Left renal pelvis (tissue), 4 donors: Measurements from ENCODE around the gene GTF2F1. TPM values are rescaled to one million over a fixed set of nuclear protein-coding genes. Genes with fewer than 3 reads are reported as not detected.
"Not testable (repeated sequence)": the region's sequence is repeated elsewhere in the genome, so short reads cannot be mapped to it uniquely, and the experiment has no call there.

Experiments used
- DNase-seq, 4 donors: peaks; one replicate each; pipeline ENCODE4 v3.0.0-alpha.2; 2013; ENCODE audit warnings: low read depth in 4 of 4, low spot score in 3 of 4
- polyA plus RNA-seq, 4 donors: library from polyadenylated mRNA; unstranded; fragments of 120-200 nt; gene quantifications; one replicate each; pipeline ENCODE4 v1.2.1, GENCODE V29; 2013; ENCODE audit not compliant: insufficient read length in 4 of 4

The GTF2F1 gene, protein sequence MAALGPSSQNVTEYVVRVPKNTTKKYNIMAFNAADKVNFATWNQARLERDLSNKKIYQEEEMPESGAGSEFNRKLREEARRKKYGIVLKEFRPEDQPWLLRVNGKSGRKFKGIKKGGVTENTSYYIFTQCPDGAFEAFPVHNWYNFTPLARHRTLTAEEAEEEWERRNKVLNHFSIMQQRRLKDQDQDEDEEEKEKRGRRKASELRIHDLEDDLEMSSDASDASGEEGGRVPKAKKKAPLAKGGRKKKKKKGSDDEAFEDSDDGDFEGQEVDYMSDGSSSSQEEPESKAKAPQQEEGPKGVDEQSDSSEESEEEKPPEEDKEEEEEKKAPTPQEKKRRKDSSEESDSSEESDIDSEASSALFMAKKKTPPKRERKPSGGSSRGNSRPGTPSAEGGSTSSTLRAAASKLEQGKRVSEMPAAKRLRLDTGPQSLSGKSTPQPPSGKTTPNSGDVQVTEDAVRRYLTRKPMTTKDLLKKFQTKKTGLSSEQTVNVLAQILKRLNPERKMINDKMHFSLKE
- 10 to 100 TPM; 67.6 to 99.8 (median 85.7) TPM for polyA plus RNA-seq

DNA sequence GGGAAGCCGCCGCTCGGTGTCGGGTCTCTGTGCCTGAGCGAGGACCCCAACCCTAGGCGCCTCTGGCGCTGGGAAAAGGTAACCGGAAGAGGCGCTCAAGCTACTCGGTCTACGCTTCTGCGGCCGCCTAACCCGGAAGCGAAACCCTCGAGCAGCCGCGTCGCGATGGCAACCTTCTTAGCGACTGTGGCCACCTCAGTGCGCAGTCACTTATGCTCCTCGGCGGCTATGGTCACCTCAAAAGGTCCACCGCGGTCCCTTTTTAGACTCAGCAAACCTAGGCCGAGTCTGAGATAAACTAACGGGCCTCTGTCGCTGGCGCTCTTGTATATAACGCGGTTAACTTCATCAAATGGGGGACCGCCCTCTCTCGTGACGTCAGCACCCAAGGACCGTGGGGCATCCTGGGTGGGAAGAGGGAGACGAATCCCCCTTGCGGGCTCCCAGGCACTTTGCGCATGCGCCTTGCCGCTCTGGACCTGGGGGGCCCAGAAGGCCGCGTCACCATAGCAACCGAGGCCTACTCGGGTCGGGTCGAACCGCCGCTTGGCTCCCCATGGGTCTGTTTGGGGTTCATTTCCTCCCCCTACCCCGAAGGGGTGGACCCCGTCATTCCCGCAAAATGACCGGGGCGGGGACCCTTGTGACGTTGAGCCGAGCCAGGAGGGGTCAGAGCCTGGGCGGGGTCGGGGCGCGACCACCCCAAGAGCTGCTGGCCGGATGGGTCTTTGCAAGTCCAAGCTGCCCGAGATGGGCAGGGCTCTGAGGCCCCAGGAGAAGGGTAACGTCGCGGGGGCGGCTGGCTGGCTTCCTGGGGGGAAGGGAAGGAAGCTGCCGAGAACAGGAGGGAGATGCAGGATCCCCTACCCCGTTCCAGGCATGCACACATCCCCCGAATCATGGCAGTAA lies at the start of gene GTF2F1:
Gene GTF2F1 (minus strand): TSS at position 91 of the 909 bp plus-strand sequence. CDS start 169 bp downstream, outside the sequence.
- peak; percentile 92 to 96 (median 94) for DNase-seq

DNA sequence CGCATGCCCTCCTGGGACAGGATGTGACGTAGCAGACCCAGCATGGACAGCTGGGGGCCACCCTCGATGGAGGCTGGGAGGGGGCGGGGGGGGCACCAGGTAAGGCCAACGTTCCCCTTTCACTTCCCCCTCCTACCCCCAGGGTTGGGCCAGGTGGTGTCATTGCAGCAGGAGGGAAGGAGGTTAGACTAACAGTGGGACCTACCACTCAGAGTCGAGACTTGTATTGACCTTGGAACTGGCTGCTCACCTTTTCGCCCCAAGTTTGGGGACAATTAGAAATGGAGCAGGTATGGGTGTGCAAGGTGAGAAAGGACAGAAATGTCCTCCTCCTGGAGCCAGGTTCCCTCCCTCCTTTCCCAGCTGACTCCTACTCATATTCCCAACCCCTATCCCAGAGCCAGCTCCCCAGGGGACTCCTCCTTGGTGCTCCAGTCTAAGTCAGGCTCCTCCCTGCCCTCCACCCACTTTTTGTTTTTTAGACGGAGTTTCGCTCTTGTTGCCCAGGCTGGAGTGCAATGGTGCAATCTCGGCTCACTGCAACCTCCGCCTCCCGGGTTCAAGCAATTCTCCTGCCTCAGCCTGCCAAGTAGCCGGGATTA lies 49.2 kb upstream of the GTF2F1 start:
- DNase-seq: no peak

DNA sequence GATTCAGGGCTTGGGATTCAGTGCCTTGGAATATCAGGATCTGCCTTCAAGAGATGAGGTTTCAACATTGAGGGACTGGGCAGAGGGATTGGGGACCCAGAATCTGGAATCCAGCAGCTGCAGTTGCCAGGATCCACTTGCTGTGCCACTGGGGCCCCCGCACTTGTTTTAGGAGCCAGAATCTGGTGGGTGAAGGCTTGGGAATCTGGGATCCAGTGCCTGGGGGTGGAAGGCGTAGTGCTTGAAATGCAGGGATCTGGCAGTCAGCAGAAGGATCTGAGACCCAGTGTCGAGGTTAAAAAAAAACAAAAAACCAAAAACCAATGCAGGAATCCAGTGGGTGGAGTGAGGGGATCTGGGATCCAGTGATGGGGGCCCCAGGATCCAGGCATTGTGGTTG lies 47.9 kb upstream of the GTF2F1 start:
- no peak for DNase-seq

DNA sequence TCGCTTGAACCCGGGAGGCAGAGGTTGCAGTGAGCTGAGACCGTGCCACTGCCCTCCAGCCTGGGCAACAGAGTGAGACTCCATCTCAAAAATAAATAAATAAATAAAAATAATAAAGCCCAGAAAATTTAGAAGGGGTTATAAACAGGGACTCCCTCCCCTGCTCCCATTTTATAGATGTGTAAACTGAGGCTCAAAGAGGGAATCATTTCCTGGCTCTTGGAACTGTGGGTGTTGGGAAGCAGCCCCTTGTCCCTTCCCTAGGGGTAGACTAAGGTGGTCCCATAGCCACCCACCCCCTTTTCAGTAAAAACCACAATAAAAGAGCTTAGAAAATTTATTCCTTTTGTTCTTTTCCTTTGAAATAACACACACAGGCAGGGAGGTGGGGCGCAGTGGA lies 46.8 kb upstream of the GTF2F1 start:
- DNase-seq: no peak

DNA sequence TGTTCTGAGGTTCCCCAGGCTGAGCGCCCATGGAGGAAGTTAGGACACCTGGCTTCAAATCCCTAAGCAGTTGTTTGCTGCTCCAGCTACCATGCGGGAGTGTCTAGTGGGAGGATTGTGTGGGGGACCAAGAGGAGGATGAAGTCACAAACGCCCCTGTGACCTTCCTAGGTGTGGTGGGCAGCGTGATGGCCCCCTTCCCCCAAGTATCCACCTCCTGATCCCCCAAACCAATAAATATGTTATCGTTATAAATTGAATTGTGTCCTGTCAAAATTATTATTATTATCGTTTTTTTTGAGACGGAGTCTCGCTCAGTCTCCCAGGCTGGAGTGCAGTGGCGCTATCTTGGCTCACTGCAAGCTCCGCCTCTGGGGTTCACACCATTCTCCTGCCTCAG lies 40.7 kb upstream of the GTF2F1 start, which contains the start of gene SLC25A41:
Gene SLC25A41 (minus strand): TSS at position 101 of the 400 bp plus-strand sequence. CDS start 70 bp downstream, at position 31.
- DNase-seq: no peak

DNA sequence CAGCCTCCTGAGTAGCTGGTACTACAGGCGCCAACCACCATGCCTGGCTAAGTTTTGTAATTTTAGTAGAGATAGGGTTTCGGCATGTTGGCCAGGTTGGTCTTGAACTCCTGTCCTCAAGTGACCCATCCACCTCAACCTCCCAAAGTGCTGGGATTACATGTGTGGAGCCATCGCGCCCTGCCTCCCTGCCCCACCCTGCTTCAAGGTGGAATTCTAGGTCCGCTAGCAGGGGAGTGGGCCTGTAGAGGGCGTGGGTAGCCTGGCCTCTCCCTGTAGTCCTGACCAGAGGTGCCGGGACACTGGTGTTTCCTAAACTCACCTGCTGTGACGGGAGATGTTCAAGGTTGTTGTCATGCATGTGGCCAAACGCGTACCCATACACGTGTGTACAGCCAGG lies 40.2 kb upstream of the GTF2F1 start:
- no peak for DNase-seq

DNA sequence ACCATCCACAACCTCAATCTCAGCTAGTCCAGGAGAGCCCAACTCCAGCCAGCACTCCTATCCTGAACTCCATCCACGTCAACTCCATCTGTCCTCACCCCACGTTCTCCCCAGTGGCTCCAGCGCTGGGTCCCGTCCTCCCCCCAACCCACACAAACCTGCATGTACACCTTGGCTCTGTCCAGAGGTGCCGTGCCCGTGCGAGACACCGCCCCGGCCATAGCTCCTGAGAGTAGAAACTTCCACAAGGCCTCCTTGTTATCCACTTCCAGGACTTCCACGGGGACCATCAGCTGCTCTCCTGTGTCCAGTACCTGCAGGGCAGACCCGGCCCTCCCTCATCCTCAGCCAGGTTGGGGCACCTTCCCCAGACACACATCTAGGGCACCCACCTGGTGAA lies 38.9 kb upstream of the GTF2F1 start:
- DNase-seq: no peak

DNA sequence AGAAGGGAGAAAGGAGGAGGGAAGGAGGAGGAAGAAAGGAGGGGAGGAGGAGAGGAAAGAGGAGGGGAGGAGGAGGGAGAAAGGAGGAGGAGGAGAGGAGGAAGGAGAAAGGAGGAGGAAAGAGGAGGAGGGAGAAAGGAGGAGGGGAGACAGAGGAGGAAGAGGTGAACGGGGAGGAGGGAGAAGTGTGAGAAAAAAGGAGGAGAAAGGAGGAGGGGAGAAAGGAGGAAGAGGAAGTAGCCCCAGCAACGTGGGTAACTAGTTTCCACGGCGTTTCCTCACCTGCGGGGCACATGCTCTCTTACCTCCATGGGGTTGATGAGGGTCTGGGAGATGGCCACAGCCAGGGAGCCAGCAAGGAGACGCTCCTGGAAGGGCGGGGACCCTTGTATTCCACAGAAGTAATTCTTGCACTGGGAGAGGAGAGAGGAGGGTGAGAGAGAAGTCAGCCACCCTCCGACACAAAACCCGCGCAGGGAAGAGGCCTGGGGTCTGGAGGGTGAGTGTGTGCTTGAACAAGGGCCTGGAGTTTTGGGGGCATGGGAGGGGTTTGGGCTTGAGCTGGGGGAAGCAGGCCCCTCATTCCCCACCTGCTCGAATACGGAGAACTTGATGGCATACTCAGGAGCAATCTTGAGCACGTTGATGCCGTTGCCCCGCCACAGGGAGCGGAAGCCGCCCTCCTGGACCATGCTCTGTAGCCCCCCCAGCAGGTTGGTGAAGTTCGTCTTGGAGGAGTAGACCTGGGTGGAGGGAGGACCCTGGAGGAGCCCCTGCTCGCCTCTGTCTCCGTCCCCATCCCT lies 36.7 kb upstream of the GTF2F1 start:
- no peak for DNase-seq

DNA sequence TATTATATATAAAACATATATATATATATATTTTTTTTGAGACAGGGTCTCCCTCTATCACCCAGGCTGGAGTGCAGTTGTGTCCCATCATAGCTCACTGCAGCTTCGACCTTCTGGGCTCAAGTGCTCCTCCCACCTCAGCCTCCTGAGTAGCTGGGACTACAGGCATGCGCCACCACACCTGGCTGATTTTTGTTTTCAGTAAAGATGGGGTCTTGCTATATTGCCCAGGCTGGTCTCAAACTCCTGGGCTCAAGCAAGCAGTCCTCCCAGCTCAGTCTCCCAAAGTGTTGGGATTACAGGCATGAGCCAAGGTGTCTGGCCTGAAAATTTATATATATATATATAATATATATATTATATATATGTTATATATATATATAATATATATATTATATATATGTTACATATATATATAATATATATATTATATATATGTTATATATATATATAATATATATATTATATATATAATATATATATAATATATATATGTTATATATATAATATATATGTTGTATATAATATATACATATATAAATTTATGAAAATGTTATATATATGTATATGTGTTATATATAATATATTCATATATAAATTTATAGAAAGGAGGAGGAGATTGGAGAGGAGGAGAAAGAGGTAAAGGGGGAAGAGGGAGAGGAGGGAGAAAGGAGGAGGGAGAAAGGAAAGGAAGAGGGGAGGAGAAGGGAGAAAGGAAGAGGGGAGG lies 35.9 kb upstream of the GTF2F1 start:
- not testable (repeated sequence) for DNase-seq

DNA sequence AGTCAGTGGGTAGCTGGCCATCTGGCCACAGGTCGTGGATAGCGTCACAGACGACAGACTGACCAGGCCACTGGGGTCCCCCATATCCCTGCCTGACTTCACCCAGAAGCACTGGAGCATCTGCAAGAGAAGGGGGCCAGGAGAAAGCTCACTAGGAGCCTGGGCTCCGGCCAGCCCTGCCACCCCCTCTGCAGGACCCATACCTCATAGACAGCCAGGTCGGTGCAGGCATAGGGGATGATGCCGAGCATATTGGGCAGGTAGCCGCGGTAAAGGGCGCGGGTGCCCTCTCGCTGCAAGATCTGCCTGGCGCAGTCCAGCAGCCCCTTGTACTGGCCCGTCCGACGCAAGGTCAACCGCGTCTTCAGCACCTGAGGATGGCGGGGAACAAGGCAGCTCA lies 34.2 kb upstream of the GTF2F1 start:
- no peak for DNase-seq

DNA sequence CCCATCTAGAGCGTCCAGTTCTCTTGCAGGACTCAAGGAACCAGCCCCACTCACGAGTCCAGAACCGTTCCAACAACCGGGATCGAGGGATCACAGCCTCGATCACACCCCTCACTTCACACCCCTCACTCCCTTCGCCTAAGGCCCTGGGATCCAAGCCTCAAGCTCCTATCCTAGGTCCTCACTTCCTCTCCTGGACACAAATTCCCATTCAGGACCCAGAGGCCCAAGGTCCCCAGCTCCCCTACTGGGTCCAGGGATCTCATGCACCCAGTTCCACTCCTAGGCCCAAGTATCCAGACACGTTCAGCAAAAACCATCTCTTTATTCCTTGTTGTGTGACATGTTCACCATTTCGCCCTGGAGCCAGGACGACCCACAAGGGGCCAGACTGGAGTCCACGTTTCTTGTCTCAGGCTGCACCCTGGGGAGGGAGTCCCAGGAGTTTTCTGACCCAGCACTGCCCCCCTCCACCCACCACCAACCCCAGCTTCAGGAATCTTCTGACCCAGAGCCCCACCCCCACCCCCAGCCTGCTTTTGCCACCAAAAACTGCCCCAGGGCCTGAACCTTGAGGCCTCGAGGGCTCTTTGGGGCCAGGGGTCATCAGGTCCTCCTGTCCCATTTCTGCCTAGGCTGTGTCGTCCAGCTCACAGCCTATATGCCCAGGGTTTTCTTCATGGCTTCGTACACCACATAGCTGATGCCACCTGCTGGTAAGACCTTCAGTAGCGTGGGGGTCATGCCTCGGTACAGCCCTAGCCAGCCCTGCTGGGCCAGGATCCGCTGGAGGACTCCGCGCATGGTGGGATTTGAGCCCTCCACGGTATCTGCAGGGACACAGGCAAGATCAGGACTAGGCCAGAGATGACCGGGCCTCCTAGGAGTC lies 33.0 kb upstream of the GTF2F1 start:
- no peak for DNase-seq

DNA sequence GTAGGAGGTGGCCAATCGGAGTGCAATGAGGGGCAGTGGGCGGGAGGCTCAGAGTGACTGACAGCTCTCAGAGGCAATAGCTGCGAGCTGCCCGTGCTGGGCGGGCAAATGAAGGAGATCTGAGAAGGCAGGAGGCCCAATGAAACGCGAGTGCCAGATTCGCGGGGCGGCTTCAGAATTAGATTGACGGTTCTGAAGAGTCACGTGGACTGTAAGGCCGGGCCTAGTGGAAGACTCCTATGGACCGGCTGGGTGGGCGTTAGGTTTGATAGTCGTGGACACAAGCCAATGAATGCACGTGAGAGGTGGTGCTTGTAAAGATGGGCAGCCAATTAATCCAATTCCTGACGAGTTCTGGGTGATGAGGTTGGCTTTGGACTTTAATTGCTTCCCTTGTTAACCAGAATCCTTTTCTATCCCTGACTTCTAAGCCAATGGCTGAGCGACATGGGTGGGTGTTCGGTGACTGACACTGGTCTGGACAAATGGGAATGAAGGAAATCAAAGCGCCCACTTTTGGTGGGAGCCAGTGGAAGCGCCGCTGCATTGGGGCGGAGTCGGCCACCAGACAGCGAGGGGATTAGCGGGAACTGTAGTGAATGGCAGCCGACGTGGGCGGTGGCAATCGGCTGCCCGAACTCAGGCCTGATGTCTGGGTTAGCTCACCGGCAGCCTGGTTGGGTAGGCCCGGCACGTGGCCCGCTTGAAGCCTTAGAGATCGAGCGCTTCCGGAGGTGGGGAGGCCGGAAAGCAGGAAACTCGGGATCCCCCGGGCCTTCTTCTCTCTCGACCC lies 32.2 kb upstream of the GTF2F1 start:
- peak; percentile 100 for DNase-seq

DNA sequence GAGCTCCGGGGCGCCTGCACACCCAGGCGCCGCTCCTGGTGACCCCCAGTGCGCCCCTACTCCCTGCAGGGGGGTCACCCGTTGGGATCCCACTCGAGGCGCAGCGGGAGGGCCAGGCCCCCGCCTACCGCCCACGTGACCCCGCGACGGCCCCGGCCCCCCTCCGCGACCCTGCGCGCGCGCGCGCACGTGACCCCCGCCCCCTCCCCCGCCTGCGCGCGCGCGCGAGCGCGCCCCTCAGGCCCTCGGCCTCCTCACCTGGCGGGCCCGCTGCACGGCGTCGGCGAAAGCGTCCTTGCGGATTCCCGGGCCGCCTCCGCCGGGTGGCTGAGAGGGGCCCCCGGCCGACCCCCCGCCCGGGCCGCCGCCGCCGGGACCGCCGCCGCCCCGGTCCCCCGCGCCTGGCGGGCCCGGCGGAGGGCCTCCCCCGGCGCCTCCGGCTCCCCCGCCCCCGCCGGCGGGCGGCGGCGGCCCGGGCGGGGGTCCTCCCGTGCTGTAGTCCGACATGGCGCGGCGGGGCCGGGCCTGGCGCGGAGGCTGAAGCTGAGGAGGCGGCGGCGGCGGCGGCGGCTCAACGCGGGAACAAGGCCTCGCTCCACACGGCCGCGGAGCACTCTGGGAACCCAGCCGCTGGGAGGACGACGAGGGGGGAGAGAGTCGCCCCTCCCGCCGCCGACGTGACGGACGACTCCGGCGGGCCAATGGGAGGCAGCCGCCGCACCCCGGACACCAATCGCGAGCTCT lies 31.4 kb upstream of the GTF2F1 start, which contains the start of gene KHSRP:
Gene KHSRP (minus strand): TSS at position 617 of the 744 bp plus-strand sequence. CDS start 110 bp downstream, at position 507.
- no peak for DNase-seq

DNA sequence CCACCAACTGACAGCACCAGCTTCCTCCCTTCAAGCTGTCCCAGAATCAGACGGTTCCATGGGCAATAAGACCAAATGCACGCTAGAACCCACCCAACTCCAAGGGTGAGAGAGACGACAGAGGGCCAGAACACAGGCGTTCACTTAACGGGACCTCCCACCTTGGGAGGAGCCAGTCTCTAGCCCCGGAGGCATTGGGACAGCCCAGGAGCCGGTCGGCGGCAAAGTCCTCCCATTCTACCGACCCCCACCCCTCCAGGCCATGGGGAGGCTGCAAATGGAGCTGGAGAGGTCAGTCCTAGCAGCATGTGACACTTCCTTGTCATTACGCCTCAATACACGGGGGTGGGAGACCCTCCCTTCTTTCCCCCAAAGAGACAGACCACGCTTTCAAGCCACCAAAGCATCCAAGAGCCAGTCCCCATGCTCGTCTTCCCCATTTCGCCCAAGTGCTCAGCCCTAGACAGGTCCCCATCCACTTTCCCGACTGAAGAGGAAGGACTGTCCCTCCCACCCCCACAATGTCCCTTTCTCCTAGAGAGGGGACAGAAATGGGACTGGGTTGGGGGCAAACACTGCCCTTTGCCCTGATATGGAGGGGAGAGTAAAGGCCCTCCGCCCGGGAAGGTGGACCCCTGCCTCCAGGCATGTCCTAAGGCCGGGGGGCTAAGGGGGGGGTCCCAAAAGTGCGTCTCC lies 30.7 kb upstream of the GTF2F1 start:
- no peak for DNase-seq

DNA sequence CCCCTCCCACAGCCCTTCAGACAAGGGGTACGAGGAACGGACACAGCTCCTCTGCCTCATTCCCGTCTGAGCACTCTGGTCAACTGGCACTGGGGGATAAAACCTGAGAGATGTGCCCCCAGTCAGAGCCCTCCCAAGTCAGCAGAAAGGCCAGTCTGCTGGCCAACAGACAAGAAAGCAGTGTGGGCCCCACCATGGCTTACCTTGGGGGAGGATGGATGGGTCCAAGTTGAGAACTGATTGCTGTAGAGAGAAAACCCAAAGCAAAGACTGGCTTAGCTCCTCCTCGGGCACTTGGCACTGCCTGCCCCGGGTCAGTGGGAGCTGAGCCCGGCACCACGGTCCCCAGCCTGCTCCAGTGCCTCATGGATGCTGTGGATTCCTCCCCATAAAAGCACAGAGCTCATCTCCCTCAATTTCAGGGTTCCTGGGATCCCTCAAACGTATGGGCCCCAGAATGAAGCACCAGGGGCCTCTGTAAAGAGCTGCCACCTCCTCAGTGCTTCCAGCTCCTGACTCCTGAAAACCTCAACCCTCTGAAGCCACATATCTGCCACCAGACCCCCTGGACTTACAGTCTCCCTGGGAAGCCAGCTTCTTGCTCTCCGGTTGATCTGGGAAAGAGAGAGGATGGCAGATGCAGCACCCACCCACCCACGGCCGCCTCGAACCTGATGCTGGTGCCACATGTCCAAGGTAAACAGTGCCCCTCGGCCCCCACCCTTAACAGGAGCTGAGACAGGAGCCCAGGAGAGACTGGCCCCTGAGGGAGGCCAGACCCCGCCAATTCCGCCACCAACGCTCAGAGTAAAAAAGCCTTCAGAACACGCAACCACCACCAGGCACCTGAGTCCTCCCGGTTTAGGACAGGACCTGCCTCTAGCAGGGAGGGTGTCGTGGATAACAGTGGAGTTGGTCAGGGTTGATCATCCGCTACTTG lies 28.4 kb upstream of the GTF2F1 start:
- no peak for DNase-seq
